ENCODE data around the gene FRMD4A.

The FRMD4A gene

GRCh38 chr10:13615650-13616300 is 714.9 kb downstream of the FRMD4A start:
- TF ChIP-seq CTCF (IDR thresholded peaks at IDR 0.05; ENCODE audit: low read depth, low read length): no peak
- no peak for DNase-seq (ENCODE audit: extremely low read depth, low read depth)

GRCh38 chr10:13614530-13615332 is 716.0 kb downstream of the FRMD4A start:
- TF ChIP-seq CTCF (IDR thresholded peaks at IDR 0.05; ENCODE audit: low read depth, low read length): no peak
- no peak for DNase-seq (ENCODE audit: extremely low read depth, low read depth)

- TF ChIP-seq CTCF (IDR thresholded peaks at IDR 0.05; ENCODE audit: low read depth, low read length): peak; percentile 37
- DNase-seq (ENCODE audit: extremely low read depth, low read depth): no peak
Measured at GRCh38 chr10:13613519-13613918, 717.2 kb downstream of the FRMD4A start.

GRCh38 chr10:13612654-13613373 is 717.9 kb downstream of the FRMD4A start:
- TF ChIP-seq CTCF (IDR thresholded peaks at IDR 0.05; ENCODE audit: low read depth, low read length): no peak
- DNase-seq (ENCODE audit: extremely low read depth, low read depth): no peak

GRCh38 chr10:13608246-13608853 is 722.4 kb downstream of the FRMD4A start:
- TF ChIP-seq CTCF (IDR thresholded peaks at IDR 0.05; ENCODE audit: low read depth, low read length): no peak
- no peak for DNase-seq (ENCODE audit: extremely low read depth, low read depth)

GRCh38 chr10:13604357-13605040 is 726.2 kb downstream of the FRMD4A start:
- TF ChIP-seq CTCF (IDR thresholded peaks at IDR 0.05; ENCODE audit: low read depth, low read length): no peak
- DNase-seq (ENCODE audit: extremely low read depth, low read depth): no peak

All from AG09319 (cell line).